ENCODE measurements around the gene GABRG3. TPM values are rescaled to one million over a fixed set of nuclear protein-coding genes. Genes with fewer than 3 reads are reported as not detected.

GABRG3 gene
- total and polyA plus RNA-seq, 2 experiments from 2014 or later: 0.10 to 1.4 TPM

DNA sequence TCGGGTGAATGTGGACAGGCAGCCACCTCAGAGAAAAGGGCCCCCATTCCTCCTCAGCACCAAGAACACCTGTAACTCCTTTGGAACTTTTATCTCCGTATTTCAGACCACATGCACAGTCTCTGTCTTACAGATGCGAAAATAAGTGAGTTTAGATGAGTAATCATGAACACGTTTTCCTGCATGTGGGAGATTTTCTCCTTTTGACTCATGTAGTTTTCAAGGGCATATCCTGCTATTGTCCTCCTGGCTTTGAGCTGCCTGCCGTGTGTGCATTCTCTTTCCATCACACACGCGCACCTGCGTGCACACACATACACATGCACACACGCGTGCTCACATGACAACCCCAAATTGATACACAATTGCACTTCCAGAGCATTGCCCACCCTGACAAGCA is 239.2 kb downstream of the GABRG3 start:
- Histone ChIP-seq H3K36me3 (ENCODE audit: insufficient read depth) (no peaks in the 10 kb centered on the region), H3K4me3 (no peak overlapping the region), H2AFZ (no peak overlapping the region), H3K4me2 (no peak overlapping the region), H3K4me1 (ENCODE audit: insufficient read depth) (no peaks in the 10 kb centered on the region), H3F3A (replicated peaks; ENCODE audit: low read depth) (no peaks in the 10 kb centered on the region), H3K79me2 (replicated peaks; ENCODE audit: insufficient read depth) (no peaks in the 10 kb centered on the region), H3K27me3 (ENCODE audit: insufficient read depth) (no peaks in the 10 kb centered on the region), H3K27ac (ENCODE audit: low read depth) (no peak overlapping the region), H3K9me2 (ENCODE audit: insufficient read depth) (peaks cover 16% of the 10 kb centered on the region; the same call in 1 of the 2 replicates), H4K20me1 (replicated peaks; ENCODE audit: insufficient read depth) (no peaks in the 10 kb centered on the region)
- Mint-ChIP-seq H3K4me3 (no peak overlapping the region), H3K27ac (no peak overlapping the region), H3K27me3 (ENCODE audit: insufficient read depth, low read depth, poor library complexity) (no peaks in the 10 kb centered on the region), H3K4me1 (no peaks in the 10 kb centered on the region), H3K36me3 (ENCODE audit: low read depth) (no peaks in the 10 kb centered on the region), H3K9me3 (no peaks in the 10 kb centered on the region)
- TF ChIP-seq POLR2AphosphoS5 (IDR thresholded peaks at IDR 0.05; ENCODE audit: low read depth): no peak
- TF ChIP-seq NANOG (IDR thresholded peaks at IDR 0.05; ENCODE audit: borderline replicate concordance): no peak
- no peak for TF ChIP-seq EZH2phosphoT487 (IDR thresholded peaks at IDR 0.05; ENCODE audit: unreplicated experiment)
- no peak for TF ChIP-seq ZNF114 (CRISPR knock-in tag; IDR thresholded peaks at IDR 0.05)
- TF ChIP-seq, protein P1, sequence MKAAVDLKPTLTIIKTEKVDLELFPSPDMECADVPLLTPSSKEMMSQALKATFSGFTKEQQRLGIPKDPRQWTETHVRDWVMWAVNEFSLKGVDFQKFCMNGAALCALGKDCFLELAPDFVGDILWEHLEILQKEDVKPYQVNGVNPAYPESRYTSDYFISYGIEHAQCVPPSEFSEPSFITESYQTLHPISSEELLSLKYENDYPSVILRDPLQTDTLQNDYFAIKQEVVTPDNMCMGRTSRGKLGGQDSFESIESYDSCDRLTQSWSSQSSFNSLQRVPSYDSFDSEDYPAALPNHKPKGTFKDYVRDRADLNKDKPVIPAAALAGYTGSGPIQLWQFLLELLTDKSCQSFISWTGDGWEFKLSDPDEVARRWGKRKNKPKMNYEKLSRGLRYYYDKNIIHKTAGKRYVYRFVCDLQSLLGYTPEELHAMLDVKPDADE (IDR thresholded peaks at IDR 0.05): no peak
- DNase-seq (ENCODE audit: low spot score) (no peak), ATAC-seq (no peak)

DNA sequence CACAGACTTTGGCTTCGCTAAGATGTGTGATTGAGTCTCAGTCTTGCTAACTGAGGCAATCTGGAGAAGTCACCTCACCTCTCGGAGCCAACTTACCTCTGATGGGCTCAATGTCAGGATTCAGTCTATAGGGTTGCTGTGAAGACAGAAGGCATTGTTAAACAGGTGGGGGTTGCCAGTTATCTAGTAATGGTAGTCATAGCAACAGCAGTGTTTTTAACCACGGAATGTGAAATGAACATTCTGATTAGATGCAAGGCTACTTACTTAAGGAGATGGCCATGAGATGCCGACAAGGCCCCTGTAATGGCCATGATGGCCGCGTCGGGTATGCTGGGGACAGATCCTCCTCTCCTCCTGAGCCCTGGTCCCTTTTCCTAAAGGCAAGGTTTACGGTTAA is 243.1 kb downstream of the GABRG3 start:
- Histone ChIP-seq H3K27me3 (ENCODE audit: insufficient read depth) (no peaks in the 10 kb centered on the region), H3F3A (replicated peaks; ENCODE audit: low read depth) (no peaks in the 10 kb centered on the region), H4K20me1 (replicated peaks; ENCODE audit: insufficient read depth) (no peaks in the 10 kb centered on the region), H2AFZ (no peak overlapping the region), H3K79me2 (replicated peaks; ENCODE audit: insufficient read depth) (no peaks in the 10 kb centered on the region), H3K27ac (ENCODE audit: low read depth) (no peak overlapping the region), H3K9me2 (ENCODE audit: insufficient read depth) (0 out of 2 replicates have a peak, but pooled peaks cover 6% of the 10 kb centered on the region), H3K4me3 (no peak overlapping the region), H3K36me3 (ENCODE audit: insufficient read depth) (no peaks in the 10 kb centered on the region), H3K4me1 (ENCODE audit: insufficient read depth) (no peaks in the 10 kb centered on the region), H3K4me2 (no peak overlapping the region)
- no peak for ATAC-seq
- no peaks in the 10 kb centered on the region; the same call in 1 of the 3 replicates for H3K36me3 Mint-ChIP-seq (ENCODE audit: low read depth)
- peaks cover 5% of the 10 kb centered on the region; the same call in 1 of the 3 replicates for H3K4me1 Mint-ChIP-seq
- no peak overlapping the region for H3K4me3 Mint-ChIP-seq
- H3K27ac Mint-ChIP-seq: no peak overlapping the region
- TF ChIP-seq EZH2phosphoT487 (IDR thresholded peaks at IDR 0.05; ENCODE audit: unreplicated experiment) (no peak), ZNF331 (CRISPR knock-in tag; IDR thresholded peaks at IDR 0.05; ENCODE audit: low read depth) (no peak), JUNB (IDR thresholded peaks at IDR 0.05; ENCODE audit: unreplicated experiment) (no peak), NANOG (IDR thresholded peaks at IDR 0.05; ENCODE audit: borderline replicate concordance) (no peak), POLR2AphosphoS5 (IDR thresholded peaks at IDR 0.05; ENCODE audit: low read depth) (no peak)
- TF ChIP-seq, protein P2, sequence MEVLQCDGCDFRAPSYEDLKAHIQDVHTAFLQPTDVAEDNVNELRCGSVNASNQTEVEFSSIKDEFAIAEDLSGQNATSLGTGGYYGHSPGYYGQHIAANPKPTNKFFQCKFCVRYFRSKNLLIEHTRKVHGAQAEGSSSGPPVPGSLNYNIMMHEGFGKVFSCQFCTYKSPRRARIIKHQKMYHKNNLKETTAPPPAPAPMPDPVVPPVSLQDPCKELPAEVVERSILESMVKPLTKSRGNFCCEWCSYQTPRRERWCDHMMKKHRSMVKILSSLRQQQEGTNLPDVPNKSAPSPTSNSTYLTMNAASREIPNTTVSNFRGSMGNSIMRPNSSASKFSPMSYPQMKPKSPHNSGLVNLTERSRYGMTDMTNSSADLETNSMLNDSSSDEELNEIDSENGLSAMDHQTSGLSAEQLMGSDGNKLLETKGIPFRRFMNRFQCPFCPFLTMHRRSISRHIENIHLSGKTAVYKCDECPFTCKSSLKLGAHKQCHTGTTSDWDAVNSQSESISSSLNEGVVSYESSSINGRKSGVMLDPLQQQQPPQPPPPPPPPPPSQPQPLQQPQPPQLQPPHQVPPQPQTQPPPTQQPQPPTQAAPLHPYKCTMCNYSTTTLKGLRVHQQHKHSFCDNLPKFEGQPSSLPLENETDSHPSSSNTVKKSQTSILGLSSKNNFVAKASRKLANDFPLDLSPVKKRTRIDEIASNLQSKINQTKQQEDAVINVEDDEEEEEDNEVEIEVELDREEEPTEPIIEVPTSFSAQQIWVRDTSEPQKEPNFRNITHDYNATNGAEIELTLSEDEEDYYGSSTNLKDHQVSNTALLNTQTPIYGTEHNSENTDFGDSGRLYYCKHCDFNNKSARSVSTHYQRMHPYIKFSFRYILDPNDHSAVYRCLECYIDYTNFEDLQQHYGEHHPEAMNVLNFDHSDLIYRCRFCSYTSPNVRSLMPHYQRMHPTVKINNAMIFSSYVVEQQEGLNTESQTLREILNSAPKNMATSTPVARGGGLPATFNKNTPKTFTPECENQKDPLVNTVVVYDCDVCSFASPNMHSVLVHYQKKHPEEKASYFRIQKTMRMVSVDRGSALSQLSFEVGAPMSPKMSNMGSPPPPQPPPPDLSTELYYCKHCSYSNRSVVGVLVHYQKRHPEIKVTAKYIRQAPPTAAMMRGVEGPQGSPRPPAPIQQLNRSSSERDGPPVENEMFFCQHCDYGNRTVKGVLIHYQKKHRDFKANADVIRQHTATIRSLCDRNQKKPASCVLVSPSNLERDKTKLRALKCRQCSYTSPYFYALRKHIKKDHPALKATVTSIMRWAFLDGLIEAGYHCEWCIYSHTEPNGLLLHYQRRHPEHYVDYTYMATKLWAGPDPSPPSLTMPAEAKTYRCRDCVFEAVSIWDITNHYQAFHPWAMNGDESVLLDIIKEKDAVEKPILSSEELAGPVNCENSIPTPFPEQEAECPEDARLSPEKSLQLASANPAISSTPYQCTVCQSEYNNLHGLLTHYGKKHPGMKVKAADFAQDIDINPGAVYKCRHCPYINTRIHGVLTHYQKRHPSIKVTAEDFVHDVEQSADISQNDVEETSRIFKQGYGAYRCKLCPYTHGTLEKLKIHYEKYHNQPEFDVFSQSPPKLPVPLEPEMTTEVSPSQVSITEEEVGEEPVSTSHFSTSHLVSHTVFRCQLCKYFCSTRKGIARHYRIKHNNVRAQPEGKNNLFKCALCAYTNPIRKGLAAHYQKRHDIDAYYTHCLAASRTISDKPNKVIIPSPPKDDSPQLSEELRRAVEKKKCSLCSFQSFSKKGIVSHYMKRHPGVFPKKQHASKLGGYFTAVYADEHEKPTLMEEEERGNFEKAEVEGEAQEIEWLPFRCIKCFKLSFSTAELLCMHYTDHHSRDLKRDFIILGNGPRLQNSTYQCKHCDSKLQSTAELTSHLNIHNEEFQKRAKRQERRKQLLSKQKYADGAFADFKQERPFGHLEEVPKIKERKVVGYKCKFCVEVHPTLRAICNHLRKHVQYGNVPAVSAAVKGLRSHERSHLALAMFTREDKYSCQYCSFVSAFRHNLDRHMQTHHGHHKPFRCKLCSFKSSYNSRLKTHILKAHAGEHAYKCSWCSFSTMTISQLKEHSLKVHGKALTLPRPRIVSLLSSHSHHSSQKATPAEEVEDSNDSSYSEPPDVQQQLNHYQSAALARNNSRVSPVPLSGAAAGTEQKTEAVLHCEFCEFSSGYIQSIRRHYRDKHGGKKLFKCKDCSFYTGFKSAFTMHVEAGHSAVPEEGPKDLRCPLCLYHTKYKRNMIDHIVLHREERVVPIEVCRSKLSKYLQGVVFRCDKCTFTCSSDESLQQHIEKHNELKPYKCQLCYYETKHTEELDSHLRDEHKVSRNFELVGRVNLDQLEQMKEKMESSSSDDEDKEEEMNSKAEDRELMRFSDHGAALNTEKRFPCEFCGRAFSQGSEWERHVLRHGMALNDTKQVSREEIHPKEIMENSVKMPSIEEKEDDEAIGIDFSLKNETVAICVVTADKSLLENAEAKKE (CRISPR knock-in tag; IDR thresholded peaks at IDR 0.05): no peak
- TF ChIP-seq, protein P1 (IDR thresholded peaks at IDR 0.05): no peak
- H3K9me3 Mint-ChIP-seq: peaks cover 3% of the 10 kb centered on the region; the same call in 1 of the 3 replicates
- peaks cover 2% of the 10 kb centered on the region for H3K27me3 Mint-ChIP-seq (ENCODE audit: insufficient read depth, low read depth, poor library complexity)
- peak; percentile 22 for DNase-seq (ENCODE audit: low spot score)

Data from GM23338 (cell line).